Measurements from ENCODE around the gene ASCL5.

The ASCL5 gene

GRCh38 chr1:201089596-201089995 is 37.4 kb downstream of the ASCL5 start:
- Histone ChIP-seq H4K20me1 (ENCODE audit: low read depth, low read length) (no peaks in the 10 kb centered on the region), H3K9me2 (replicated peaks; ENCODE audit: insufficient read depth, low read length) (no peaks in the 10 kb centered on the region), H3K4me2 (ENCODE audit: low read depth, low read length, poor library complexity, severe bottlenecking) (no peak overlapping the region), H3K79me2 (ENCODE audit: insufficient read depth, low read length) (no peaks in the 10 kb centered on the region), H3F3A (ENCODE audit: insufficient read depth) (no peaks in the 10 kb centered on the region), H2AFZ (ENCODE audit: low read depth, low read length, severe bottlenecking) (no peak overlapping the region), H3K4me3 (ENCODE audit: insufficient read depth, low read length, poor library complexity, severe bottlenecking) (no peak overlapping the region), H3K9ac (ENCODE audit: low read length) (no peak overlapping the region), H3K36me3 (ENCODE audit: low read length) (no peaks in the 10 kb centered on the region), H3K27me3 (ENCODE audit: low read length) (no peaks in the 10 kb centered on the region), H3K27ac (ENCODE audit: low read depth, low read length) (no peak overlapping the region), H3K9me3 (ENCODE audit: insufficient read depth, low read length) (no peaks in the 10 kb centered on the region)
- TF ChIP-seq CTCF (IDR thresholded peaks at IDR 0.05; ENCODE audit: insufficient read depth, low read length, poor library complexity, severe bottlenecking) = no peak

GRCh38 chr1:201088901-201089525 is 38.0 kb downstream of the ASCL5 start:
- no peak overlapping the region for H3K9ac ChIP-seq (ENCODE audit: low read length)
- TF ChIP-seq CTCF (IDR thresholded peaks at IDR 0.05; ENCODE audit: insufficient read depth, low read length, poor library complexity, severe bottlenecking) = no peak
- no peak for TF ChIP-seq EZH2phosphoT487 (conservative IDR thresholded peaks at IDR 0.05; ENCODE audit: low read length)
- H3K27ac ChIP-seq (ENCODE audit: low read depth, low read length) = no peak overlapping the region
- no peaks in the 10 kb centered on the region for H3K9me3 ChIP-seq (ENCODE audit: insufficient read depth, low read length)
- no peaks in the 10 kb centered on the region for H3K9me2 ChIP-seq (replicated peaks; ENCODE audit: insufficient read depth, low read length)
- no peaks in the 10 kb centered on the region for H3K36me3 ChIP-seq (ENCODE audit: low read length)
- H3K4me3 ChIP-seq (ENCODE audit: insufficient read depth, low read length, poor library complexity, severe bottlenecking) = no peak overlapping the region
- H3K27me3 ChIP-seq (ENCODE audit: low read length) = no peaks in the 10 kb centered on the region
- H3K4me2 ChIP-seq (ENCODE audit: low read depth, low read length, poor library complexity, severe bottlenecking) = no peak overlapping the region
- no peaks in the 10 kb centered on the region for H3K79me2 ChIP-seq (ENCODE audit: insufficient read depth, low read length)
- no peak overlapping the region for H2AFZ ChIP-seq (ENCODE audit: low read depth, low read length, severe bottlenecking)
- no peaks in the 10 kb centered on the region for H4K20me1 ChIP-seq (ENCODE audit: low read depth, low read length)
- no peaks in the 10 kb centered on the region for H3F3A ChIP-seq (ENCODE audit: insufficient read depth)

GRCh38 chr1:201088395-201088794 is 38.6 kb downstream of the ASCL5 start:
- Histone ChIP-seq H3K27me3 (ENCODE audit: low read length) (no peaks in the 10 kb centered on the region), H3K9me3 (ENCODE audit: insufficient read depth, low read length) (no peaks in the 10 kb centered on the region), H3K9me2 (replicated peaks; ENCODE audit: insufficient read depth, low read length) (no peaks in the 10 kb centered on the region), H3K79me2 (ENCODE audit: insufficient read depth, low read length) (no peaks in the 10 kb centered on the region), H3F3A (ENCODE audit: insufficient read depth) (no peaks in the 10 kb centered on the region), H3K4me2 (ENCODE audit: low read depth, low read length, poor library complexity, severe bottlenecking) (no peak overlapping the region), H3K4me3 (ENCODE audit: insufficient read depth, low read length, poor library complexity, severe bottlenecking) (no peak overlapping the region), H2AFZ (ENCODE audit: low read depth, low read length, severe bottlenecking) (no peak overlapping the region), H3K36me3 (ENCODE audit: low read length) (no peaks in the 10 kb centered on the region), H3K27ac (ENCODE audit: low read depth, low read length) (no peak overlapping the region), H3K9ac (ENCODE audit: low read length) (no peak overlapping the region), H4K20me1 (ENCODE audit: low read depth, low read length) (no peaks in the 10 kb centered on the region)
- TF ChIP-seq EZH2phosphoT487 (conservative IDR thresholded peaks at IDR 0.05; ENCODE audit: low read length) = no peak
- TF ChIP-seq CTCF (IDR thresholded peaks at IDR 0.05; ENCODE audit: insufficient read depth, low read length, poor library complexity, severe bottlenecking) = no peak
